Keratinocyte (primary cell): ENCODE results near the gene RABEP1. TPM values are rescaled to one million over a fixed set of nuclear protein-coding genes. Genes with fewer than 3 reads are reported as not detected.

Experiments
- DNase-seq: peaks from one replicate; pipeline ENCODE4 v3.0.0-alpha.2; 2011; ENCODE audit warnings: low read depth, missing footprints, low spot score
- FAIRE-seq: peaks from 2 replicates; lab custom pipeline; 2011; peaks lifted over from hg19 to GRCh38; lab: Jason Lieb, UNC
- H2AFZ ChIP-seq: 2 replicates; pipeline ENCODE4 v1.6.0; 2012; ENCODE audit warnings: low read length, control low read depth, inconsistent platforms; ENCODE audit not compliant: control insufficient read depth
- H3K27ac ChIP-seq: 2 replicates; pipeline ENCODE4 v1.5.1; 2011; ENCODE audit warnings: low read length; ENCODE audit not compliant: control insufficient read depth, insufficient read depth
- H3K27me3 ChIP-seq: 3 replicates; pipeline ENCODE4 v1.6.0; 2011; ENCODE audit warnings: low read length; ENCODE audit not compliant: control insufficient read depth, insufficient read depth; ENCODE audit errors: extremely low read depth
- H3K36me3 ChIP-seq, 2 experiments: 2 replicates in 1 of 2; 3 replicates in 1 of 2; pipeline ENCODE4 v1.5.1; 2011; ENCODE audit warnings: low read length in 2 of 2, mild to moderate bottlenecking in 1 of 2; ENCODE audit not compliant: control insufficient read depth in 2 of 2, insufficient read depth in 2 of 2; ENCODE audit errors: extremely low read depth in 1 of 2
- H3K4me1 ChIP-seq: 3 replicates; pipeline ENCODE4 v1.5.1; 2011; ENCODE audit warnings: low read length; ENCODE audit not compliant: control insufficient read depth, insufficient read depth; ENCODE audit errors: extremely low read depth
- H3K4me2 ChIP-seq: 3 replicates; pipeline ENCODE4 v1.6.0; 2011; ENCODE audit warnings: low read depth, low read length; ENCODE audit not compliant: control insufficient read depth, insufficient read depth; ENCODE audit errors: extremely low read depth
- H3K4me3 ChIP-seq, 3 experiments: fragments of 200-600 bp in 1 of 3; sonication (generic) in 1 of 3; 2 replicates in 2 of 3; 3 replicates in 1 of 3; pipeline ENCODE4 v1.5.1; 2011 to 2016; ENCODE audit warnings: low read length in 3 of 3, mild to moderate bottlenecking in 3 of 3, control low read depth in 2 of 3, inconsistent platforms in 1 of 3, low read depth in 1 of 3, mixed read lengths in 1 of 3, mixed run types in 1 of 3, moderate library complexity in 1 of 3; ENCODE audit not compliant: control insufficient read depth in 2 of 3, insufficient read depth in 2 of 3; ENCODE audit errors: extremely low read depth in 1 of 3
- H3K79me2 ChIP-seq: 2 replicates; pipeline ENCODE4 v1.6.0; 2012; ENCODE audit warnings: low read length; ENCODE audit not compliant: control insufficient read depth, insufficient read depth
- H3K9ac ChIP-seq: 3 replicates; pipeline ENCODE4 v1.6.0; 2011; ENCODE audit warnings: low read length; ENCODE audit not compliant: control insufficient read depth, insufficient read depth; ENCODE audit errors: extremely low read depth
- H3K9me1 ChIP-seq: 3 replicates; pipeline ENCODE4 v1.6.0; 2011; ENCODE audit warnings: low read length; ENCODE audit not compliant: control insufficient read depth, insufficient read depth; ENCODE audit errors: extremely low read depth
- H3K9me3 ChIP-seq: 2 replicates; pipeline ENCODE4 v1.5.1; 2012; ENCODE audit warnings: low read depth, low read length; ENCODE audit not compliant: control insufficient read depth
- H4K20me1 ChIP-seq: 3 replicates; pipeline ENCODE4 v1.6.0; 2011; ENCODE audit warnings: low read length; ENCODE audit not compliant: control insufficient read depth, insufficient read depth; ENCODE audit errors: extremely low read depth
- EZH2 ChIP-seq: IDR thresholded peaks from one replicate; pipeline ENCODE4 v1.6.1; 2012; ENCODE audit warnings: inconsistent platforms, mild to moderate bottlenecking, low read length, moderate library complexity
- dilution Hi-C: fragments of 300-500 bp; cut with MboI; formaldehyde crosslinking; loops from one replicate; pipeline ENCODE4 v1.7.0; 2020; ENCODE audit warnings: low sequenced_read_pairs; ENCODE audit not compliant: extremely low pct_ligation_motif_present
- polyA plus RNA-seq, 5 experiments: library from polyadenylated mRNA; depleted of rRNA in 3 of 5; stranded (reverse) in 3 of 5; stranded (forward) in 1 of 5; unstranded in 1 of 5; fragments of >200 nt; gene quantifications; 1 replicate in 1 of 5; 2 replicates in 3 of 5; 3 replicates in 1 of 5; pipeline versions ENCODE4 v1.2.1 to v1.2.3, GENCODE V29; 2011 to 2012; ENCODE audit warnings: missing spikeins in 2 of 5, low read depth in 1 of 5, low replicate concordance in 1 of 5
- TF ChIP-seq, protein P1 (sequence below), 3 experiments: IDR thresholded peaks in 1 of 3; conservative IDR thresholded peaks in 1 of 3; optimal IDR thresholded peaks in 1 of 3; 2 replicates in 2 of 3; 3 replicates in 1 of 3; pipeline versions ENCODE3 to v1.5.1; 2011; ENCODE audit warnings: low read length in 3 of 3, mild to moderate bottlenecking in 3 of 3, moderate library complexity in 2 of 3, control low read depth in 1 of 3, inconsistent platforms in 1 of 3; ENCODE audit not compliant: insufficient read depth in 2 of 3; ENCODE audit errors: extremely low read depth in 1 of 3

RABEP1 gene
- polyA plus RNA-seq, 1 donor (not counting 4 experiments of a cell fraction or from before 2014, with no cell fraction given): 27.1 TPM

DNA sequence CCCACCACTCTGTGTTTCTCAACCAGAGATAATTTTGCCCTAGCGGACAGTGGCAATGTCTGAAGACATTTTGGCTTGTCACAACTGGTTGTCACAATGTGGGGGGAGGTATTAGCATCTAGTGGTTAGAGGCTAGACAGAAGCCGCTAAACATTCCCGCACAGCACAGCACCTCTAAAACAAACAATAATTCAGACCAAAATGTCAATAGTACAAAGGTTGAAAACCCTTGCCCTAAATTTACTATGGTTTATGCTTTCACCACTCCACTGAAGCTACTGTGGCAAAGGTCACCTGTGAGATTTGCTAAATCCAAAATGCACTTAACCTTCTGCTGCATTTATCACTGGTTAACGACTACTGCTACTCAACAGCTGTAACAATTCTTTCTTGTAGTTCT is 123.3 kb downstream of the RABEP1 start:
- Histone ChIP-seq H3K9me1 (no peaks in the 10 kb centered on the region), H3K4me2 (no peak overlapping the region), H3K9ac (no peak overlapping the region), H2AFZ (no peak overlapping the region), H3K79me2 (peaks cover 2% of the 10 kb centered on the region), H3K4me1 (no peaks in the 10 kb centered on the region), H3K9me3 (no peaks in the 10 kb centered on the region), H3K36me3 (peaks cover 35 to 45% of the 10 kb centered on the region in 2 experiments), H3K27ac (no peak overlapping the region), H4K20me1 (no peaks in the 10 kb centered on the region), H3K27me3 (no peaks in the 10 kb centered on the region), H3K4me3 (no peak overlapping the region)
- TF ChIP-seq, protein P1, sequence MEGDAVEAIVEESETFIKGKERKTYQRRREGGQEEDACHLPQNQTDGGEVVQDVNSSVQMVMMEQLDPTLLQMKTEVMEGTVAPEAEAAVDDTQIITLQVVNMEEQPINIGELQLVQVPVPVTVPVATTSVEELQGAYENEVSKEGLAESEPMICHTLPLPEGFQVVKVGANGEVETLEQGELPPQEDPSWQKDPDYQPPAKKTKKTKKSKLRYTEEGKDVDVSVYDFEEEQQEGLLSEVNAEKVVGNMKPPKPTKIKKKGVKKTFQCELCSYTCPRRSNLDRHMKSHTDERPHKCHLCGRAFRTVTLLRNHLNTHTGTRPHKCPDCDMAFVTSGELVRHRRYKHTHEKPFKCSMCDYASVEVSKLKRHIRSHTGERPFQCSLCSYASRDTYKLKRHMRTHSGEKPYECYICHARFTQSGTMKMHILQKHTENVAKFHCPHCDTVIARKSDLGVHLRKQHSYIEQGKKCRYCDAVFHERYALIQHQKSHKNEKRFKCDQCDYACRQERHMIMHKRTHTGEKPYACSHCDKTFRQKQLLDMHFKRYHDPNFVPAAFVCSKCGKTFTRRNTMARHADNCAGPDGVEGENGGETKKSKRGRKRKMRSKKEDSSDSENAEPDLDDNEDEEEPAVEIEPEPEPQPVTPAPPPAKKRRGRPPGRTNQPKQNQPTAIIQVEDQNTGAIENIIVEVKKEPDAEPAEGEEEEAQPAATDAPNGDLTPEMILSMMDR (optimal IDR thresholded peaks at IDR 0.05 in 1 of 3, IDR thresholded peaks at IDR 0.05 in 1 of 3, conservative IDR thresholded peaks at IDR 0.05 in 1 of 3; ENCODE audit: extremely low read depth in 1 of 3, insufficient read depth in 2 of 3, low read length in 3 of 3): no peak
- TF ChIP-seq EZH2: no peak
- DNase-seq (no peak), FAIRE-seq (no peak)
- dilution Hi-C loops: no loop called here

DNA sequence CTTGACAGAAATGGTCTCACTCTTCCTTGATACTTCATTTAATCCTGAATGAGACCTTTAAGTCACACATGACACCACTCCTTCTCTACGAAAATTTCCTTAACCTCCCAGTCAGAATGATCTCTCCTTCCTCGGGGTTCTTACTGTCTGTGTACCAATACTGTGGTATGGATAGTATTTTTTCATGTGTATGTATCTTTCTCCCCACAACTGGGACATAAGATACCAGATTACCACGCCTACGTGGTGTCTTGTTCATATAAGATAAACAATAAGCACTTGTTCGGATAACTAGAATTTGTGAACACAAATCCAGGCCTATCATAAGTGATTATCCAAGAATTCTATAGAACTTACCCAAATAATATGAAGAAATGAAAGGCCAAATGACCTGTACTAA is 126.1 kb downstream of the RABEP1 start:
- DNase-seq (no peak), FAIRE-seq (no peak)
- H3K9me1 ChIP-seq: peaks cover 2% of the 10 kb centered on the region
- no peaks in the 10 kb centered on the region for H3K9me3 ChIP-seq
- H3K79me2 ChIP-seq: peaks cover 14% of the 10 kb centered on the region
- peaks cover 3% of the 10 kb centered on the region for H3K4me1 ChIP-seq
- dilution Hi-C loops: no loop called here
- no peak overlapping the region for H3K4me3 ChIP-seq
- H3K9ac ChIP-seq: no peak overlapping the region
- H2AFZ ChIP-seq: no peak overlapping the region
- no peaks in the 10 kb centered on the region for H4K20me1 ChIP-seq
- TF ChIP-seq, protein P1 (optimal IDR thresholded peaks at IDR 0.05 in 1 of 3, IDR thresholded peaks at IDR 0.05 in 1 of 3, conservative IDR thresholded peaks at IDR 0.05 in 1 of 3; ENCODE audit: extremely low read depth in 1 of 3, insufficient read depth in 2 of 3, low read length in 3 of 3): no peak
- TF ChIP-seq EZH2: no peak
- peaks cover 43 to 52% of the 10 kb centered on the region in 2 experiments for H3K36me3 ChIP-seq
- no peak overlapping the region for H3K4me2 ChIP-seq
- H3K27ac ChIP-seq: no peak overlapping the region
- no peaks in the 10 kb centered on the region for H3K27me3 ChIP-seq
